Iris pigment epithelial cell (primary cell): ENCODE measurements around the gene PNP.
"Not testable (repeated sequence)": the region's sequence is repeated elsewhere in the genome, so short reads cannot be mapped to it uniquely, and the experiment has no call there.

Experiments used
- DNase-seq: peaks from one replicate; pipeline ENCODE4 v3.0.0-alpha.2; 2011; ENCODE audit warnings: low read depth

PNP gene

GRCh38 chr14:20492486-20492885 is 23.3 kb downstream of the PNP start:
- peak; percentile 58 for DNase-seq

DNA sequence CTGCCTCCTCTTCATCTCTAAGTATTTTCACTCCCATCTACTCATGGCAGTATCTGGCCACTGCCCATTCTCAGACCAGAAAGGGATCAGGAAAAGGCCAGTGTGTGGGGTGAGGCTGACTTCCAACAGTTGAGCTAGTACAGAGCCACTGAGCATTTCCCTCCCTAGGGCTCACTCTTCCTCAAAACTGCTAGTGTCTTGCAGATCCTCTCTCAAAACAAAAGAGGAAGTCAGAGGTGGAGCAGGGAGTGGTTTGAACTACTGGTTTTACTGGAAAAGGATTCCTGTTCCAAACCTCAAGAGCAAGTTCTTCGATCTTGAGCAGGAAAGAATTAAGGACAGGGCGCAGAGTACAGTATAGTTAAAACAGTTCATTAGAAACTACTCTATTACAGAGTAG is 24.4 kb downstream of the PNP start:
- DNase-seq = no peak

GRCh38 chr14:20494935-20495766 is 25.9 kb downstream of the PNP start:
- peak; percentile 50 for DNase-seq

- no peak for DNase-seq
Measured at GRCh38 chr14:20498622-20499021, 29.4 kb downstream of the PNP start.

DNA sequence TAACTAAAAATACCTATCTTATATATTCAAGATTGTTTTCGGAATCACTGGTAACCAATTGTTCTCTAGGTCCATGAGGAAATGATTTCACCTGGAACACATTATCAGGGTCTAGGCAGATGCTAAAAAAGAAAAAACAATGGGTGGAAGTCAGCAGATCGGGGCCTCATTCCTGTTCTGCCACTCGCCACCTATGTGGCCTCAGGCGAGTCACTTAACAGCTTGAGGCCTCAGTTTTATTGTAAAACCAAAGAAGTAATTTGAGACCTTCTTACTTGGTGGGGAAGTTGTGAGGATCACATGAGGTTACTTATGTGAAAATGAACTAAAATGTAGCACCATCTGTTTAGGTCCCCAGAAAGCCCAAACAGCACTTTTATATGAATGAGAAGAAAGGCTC is 29.9 kb downstream of the PNP start:
- peak; percentile 15 for DNase-seq

- no peak for DNase-seq
Measured at GRCh38 chr14:20499881-20500280, 30.7 kb downstream of the PNP start.

DNA sequence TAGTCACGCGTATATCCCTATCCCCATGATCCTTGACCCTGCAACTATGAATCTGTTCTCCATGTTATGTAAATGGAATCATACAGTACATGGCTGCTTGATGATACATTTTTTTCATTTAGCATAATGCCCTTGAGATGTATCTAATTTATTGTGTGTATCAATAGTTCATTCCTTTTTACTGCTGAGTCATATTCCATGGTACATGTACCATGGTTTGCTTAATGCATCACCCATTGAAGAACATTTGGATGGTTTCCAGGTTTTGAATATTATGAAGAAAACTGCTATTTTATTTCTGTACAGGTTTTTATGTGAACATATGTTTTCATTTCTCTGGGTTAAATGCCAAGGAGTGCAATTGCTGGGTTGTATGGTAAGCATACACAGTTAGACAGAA is 32.1 kb downstream of the PNP start:
- peak; percentile 58 for DNase-seq

- DNase-seq = peak; percentile 9
Measured at GRCh38 chr14:20503898-20504297, 34.7 kb downstream of the PNP start.

DNA sequence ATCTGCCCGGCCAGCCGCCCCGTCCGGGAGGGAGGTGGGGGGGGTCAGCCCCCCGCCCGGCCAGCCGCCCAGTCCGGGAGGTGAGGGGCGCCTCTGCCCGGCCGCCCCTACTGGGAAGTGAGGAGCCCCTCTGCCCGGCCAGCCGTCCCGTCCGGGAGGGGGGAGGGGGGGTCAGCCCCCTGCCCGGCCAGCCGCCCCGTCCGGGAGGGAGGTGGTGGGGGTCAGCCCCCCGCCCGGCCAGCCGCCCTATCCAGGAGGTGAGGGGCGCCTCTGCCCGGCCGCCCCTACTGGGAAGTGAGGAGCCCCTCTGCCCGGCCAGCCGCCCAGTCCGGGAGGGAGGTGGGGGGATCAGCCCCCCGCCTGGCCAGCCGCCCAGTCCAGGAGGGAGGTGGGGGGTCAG is 37.1 kb downstream of the PNP start:
- DNase-seq = not testable (repeated sequence)

- not testable (repeated sequence) for DNase-seq
Measured at GRCh38 chr14:20506752-20507151, 37.5 kb downstream of the PNP start.

DNA sequence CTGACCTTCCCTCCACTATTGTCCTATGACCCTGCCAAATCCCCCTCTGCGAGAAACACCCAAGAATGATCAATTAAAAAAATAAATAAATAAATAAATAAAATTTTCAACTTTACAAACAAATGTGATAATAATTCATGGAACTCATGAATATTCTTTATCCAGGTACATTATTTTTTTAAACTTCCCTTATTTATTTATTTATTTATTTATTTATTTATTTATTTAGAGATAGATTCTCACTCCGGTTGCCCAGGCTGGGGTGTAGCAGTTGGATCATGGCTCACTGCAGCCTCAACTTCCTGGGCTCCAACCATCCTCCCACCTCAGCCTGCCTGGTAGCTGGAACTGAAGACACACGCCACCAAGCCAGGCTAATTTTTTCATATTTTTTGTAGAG is 38.3 kb downstream of the PNP start:
- DNase-seq = not testable (repeated sequence)

DNA sequence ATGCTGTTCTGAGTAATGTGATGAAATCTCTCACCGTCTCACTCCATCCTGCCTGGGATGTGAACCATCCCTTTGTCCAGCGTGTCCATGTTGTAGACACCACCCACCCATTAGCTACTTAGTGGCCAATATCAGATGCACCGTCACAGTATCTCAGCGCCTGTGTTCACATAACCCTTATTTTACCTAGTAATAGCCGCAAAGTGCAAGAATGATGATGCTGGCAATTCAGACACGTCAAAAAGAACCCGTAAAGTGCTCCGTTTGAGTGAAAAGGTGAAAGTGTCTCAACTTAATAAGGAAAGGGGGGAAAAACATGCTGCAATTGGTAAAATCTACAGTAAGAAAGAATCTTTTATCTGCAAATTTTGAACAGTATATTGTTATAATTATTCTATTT is 39.2 kb downstream of the PNP start:
- no peak for DNase-seq

DNA sequence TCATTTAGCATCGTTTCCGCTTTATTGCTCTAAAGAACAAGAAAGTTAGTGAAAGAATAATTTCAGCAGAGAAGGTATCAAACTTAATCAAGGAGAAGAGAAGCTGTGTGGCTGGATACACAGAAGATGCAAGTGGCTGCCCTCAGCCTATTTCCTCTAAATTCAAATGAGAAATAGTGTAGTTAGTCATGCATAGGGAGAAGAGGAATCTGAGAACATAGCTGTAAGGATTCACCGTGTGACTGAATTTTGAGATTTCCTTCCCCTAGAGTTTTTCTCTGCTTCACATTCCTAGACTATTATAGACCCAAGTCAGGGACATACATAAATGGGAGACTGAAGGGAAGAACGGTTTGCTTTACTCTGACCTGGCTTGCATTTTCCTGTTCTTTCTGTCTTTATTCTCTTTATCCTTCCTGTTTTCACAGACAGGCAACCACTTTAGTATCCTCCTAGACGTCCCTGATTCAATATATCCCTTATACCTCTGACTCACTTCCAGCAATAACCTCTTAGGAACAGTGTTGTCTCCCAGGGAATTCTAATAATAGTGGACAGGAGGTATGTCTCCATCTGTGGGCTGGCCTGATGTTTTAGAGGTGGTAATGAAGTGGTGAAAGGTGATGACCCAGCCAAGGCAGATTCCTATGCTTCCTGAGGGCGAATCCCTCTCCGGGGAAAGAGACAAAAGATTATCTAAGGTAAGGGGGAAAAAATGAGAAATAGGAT is 43.1 kb downstream of the PNP start:
- DNase-seq = no peak

GRCh38 chr14:20515846-20516245 is 46.6 kb downstream of the PNP start:
- peak; percentile 22 for DNase-seq

- DNase-seq = peak; percentile 75
Measured at GRCh38 chr14:20516921-20517320, 47.7 kb downstream of the PNP start.

- DNase-seq = no peak
Measured at GRCh38 chr14:20522332-20522731, 53.1 kb downstream of the PNP start.

- DNase-seq = no peak
Measured at GRCh38 chr14:20524027-20524426, 54.8 kb downstream of the PNP start.
